Peyer's patch (tissue), 4 donors: ENCODE measurements around the gene TSPOAP1.

ENCODE experiments used
- CTCF ChIP-seq, 6 experiments: fragments of 450-650 bp in 4 of 6; fragments of 200-600 bp in 2 of 6; sonication (generic) in 1 of 6; IDR thresholded peaks; one replicate each; pipeline ENCODE4 v1.5.1; 2017 to 2019; ENCODE audit warnings: antibody characterized with exemption in 6 of 6, mild to moderate bottlenecking in 3 of 6, moderate library complexity in 1 of 6
- POLR2A ChIP-seq, 2 donors: fragments of 450-650 bp; IDR thresholded peaks; one replicate each; pipeline ENCODE4 v1.5.1; 2017; ENCODE audit warnings: antibody characterized with exemption in 2 of 2, mild to moderate bottlenecking in 2 of 2, moderate library complexity in 2 of 2

GRCh38 chr17:58325289-58325726 lies 3.3 kb downstream of the TSPOAP1 start:
- no peak for TF ChIP-seq CTCF (IDR thresholded peaks at IDR 0.05)
- no peak for TF ChIP-seq POLR2A (IDR thresholded peaks at IDR 0.05)
